ENCODE results near the gene KLHL10.

The KLHL10 gene

DNA sequence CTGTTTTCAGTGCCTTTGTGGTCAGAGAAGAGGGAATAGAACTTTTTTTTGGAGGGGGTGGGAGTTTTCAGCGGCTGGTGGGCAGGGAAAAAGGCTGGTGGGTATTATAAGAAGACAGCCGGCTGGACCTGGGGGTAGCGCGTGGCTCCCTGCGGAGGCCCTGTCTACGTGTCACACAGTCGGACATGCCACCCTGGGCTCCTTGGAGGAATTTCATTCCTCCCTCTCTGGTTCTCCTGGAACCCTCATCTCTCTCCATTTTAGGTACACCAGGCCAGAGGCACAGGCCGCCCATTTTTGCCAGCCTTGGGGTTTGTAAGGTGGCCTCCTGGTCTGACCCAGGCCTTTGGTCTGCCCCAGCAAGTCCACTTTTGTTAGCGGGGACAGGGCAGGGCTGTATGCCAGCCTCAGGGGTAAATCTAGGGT is 23.9 kb upstream of the KLHL10 start:
- no peak overlapping the region for H3K9ac ChIP-seq (ENCODE audit: low read length)
- H2AFZ ChIP-seq (ENCODE audit: low read length), result no peak overlapping the region
- H3K27ac ChIP-seq (ENCODE audit: low read depth, low read length, poor library complexity, severe bottlenecking), result no peak overlapping the region
- peaks cover 19% of the 10 kb centered on the region; the same call in 1 of the 2 replicates for H3K27me3 ChIP-seq (ENCODE audit: insufficient read depth, low read length)
- H3K4me2 ChIP-seq (ENCODE audit: low read length), result no peak overlapping the region
- H3K36me3 ChIP-seq (ENCODE audit: insufficient read depth, low read length), result no peaks in the 10 kb centered on the region
- H3K9me3 ChIP-seq (ENCODE audit: low read length), result no peaks in the 10 kb centered on the region
- TF ChIP-seq, protein P1, sequence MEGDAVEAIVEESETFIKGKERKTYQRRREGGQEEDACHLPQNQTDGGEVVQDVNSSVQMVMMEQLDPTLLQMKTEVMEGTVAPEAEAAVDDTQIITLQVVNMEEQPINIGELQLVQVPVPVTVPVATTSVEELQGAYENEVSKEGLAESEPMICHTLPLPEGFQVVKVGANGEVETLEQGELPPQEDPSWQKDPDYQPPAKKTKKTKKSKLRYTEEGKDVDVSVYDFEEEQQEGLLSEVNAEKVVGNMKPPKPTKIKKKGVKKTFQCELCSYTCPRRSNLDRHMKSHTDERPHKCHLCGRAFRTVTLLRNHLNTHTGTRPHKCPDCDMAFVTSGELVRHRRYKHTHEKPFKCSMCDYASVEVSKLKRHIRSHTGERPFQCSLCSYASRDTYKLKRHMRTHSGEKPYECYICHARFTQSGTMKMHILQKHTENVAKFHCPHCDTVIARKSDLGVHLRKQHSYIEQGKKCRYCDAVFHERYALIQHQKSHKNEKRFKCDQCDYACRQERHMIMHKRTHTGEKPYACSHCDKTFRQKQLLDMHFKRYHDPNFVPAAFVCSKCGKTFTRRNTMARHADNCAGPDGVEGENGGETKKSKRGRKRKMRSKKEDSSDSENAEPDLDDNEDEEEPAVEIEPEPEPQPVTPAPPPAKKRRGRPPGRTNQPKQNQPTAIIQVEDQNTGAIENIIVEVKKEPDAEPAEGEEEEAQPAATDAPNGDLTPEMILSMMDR (IDR thresholded peaks at IDR 0.05; ENCODE audit: low read length), result no peak
- no peak for TF ChIP-seq EZH2 (IDR thresholded peaks at IDR 0.05; ENCODE audit: borderline replicate concordance, low read length)
- no peaks in the 10 kb centered on the region for H3K9me2 ChIP-seq (ENCODE audit: low read depth, low read length)
- no peaks in the 10 kb centered on the region for H4K20me1 ChIP-seq (ENCODE audit: insufficient read depth, low read length)
- H3K4me1 ChIP-seq (ENCODE audit: insufficient read depth, low read length, severe bottlenecking), result peaks cover 12% of the 10 kb centered on the region
- H3F3A ChIP-seq (ENCODE audit: insufficient read depth, low read length), result no peaks in the 10 kb centered on the region
- no peak overlapping the region for H3K4me3 ChIP-seq (ENCODE audit: low read depth, low read length, poor library complexity, severe bottlenecking)
- H3K79me2 ChIP-seq (ENCODE audit: insufficient read depth, low read length), result no peaks in the 10 kb centered on the region

DNA sequence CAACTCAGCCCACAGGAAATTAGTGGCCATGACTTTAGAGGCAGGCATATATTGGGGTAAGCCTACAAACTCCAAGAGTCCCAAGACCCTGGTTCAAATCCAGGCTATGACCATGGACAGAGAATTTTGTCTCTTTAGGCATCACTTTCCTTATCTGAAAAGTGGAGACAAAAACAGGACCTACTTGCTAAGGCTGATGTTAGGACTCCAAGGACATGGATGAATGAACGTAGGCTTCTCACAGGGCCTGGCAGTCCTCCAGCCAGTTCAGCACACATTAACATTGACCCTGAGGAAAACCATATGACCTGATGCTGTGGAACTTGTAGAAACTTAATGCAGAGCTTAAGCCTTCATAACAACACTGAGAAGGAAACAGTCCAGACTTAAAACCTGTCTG is 23.4 kb upstream of the KLHL10 start:
- Histone ChIP-seq H3K27ac (ENCODE audit: low read depth, low read length, poor library complexity, severe bottlenecking) (no peak overlapping the region), H3K9me2 (ENCODE audit: low read depth, low read length) (no peaks in the 10 kb centered on the region), H3K9ac (ENCODE audit: low read length) (no peak overlapping the region), H3K4me1 (ENCODE audit: insufficient read depth, low read length, severe bottlenecking) (peaks cover 16% of the 10 kb centered on the region), H3K9me3 (ENCODE audit: low read length) (no peaks in the 10 kb centered on the region), H3K4me3 (ENCODE audit: low read depth, low read length, poor library complexity, severe bottlenecking) (no peak overlapping the region), H3K36me3 (ENCODE audit: insufficient read depth, low read length) (no peaks in the 10 kb centered on the region), H4K20me1 (ENCODE audit: insufficient read depth, low read length) (no peaks in the 10 kb centered on the region), H3K79me2 (ENCODE audit: insufficient read depth, low read length) (no peaks in the 10 kb centered on the region), H3F3A (ENCODE audit: insufficient read depth, low read length) (no peaks in the 10 kb centered on the region), H3K27me3 (ENCODE audit: insufficient read depth, low read length) (peaks cover 21% of the 10 kb centered on the region; the same call in 1 of the 2 replicates), H2AFZ (ENCODE audit: low read length) (no peak overlapping the region), H3K4me2 (ENCODE audit: low read length) (no peak overlapping the region)
- TF ChIP-seq, protein P1 (IDR thresholded peaks at IDR 0.05; ENCODE audit: low read length), result no peak
- TF ChIP-seq EZH2 (IDR thresholded peaks at IDR 0.05; ENCODE audit: borderline replicate concordance, low read length), result no peak

DNA sequence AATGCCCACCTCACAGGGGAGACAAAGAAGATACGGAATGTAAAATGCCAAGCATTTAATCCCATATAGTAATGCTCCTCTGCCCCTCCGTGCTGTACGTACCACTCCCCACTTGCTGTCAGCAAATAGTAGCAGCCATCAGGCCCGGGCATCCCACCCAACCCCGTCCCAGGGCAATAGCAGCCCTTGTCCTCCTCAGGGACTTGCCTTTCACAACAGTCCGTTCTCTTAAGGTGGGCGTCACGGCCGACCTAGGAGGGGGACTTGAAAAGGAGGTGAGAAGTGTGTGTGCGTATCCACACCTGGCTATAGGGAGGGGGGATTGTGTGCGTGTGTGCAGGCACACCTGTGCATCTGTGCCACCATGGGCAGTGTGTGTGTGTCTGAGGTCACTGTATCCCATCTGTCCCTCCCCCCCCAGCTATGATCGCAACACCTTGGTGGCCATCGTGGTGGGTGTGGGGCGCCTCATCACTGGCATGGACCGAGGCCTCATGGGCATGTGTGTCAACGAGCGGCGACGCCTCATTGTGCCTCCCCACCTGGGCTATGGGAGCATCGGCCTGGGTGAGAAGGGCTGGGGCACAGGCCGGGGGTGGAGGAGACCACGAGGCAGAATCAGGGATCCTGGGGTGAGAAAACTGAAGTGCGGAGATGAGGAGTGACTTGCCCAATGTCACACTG is 20.8 kb upstream of the KLHL10 start:
- H3K4me1 ChIP-seq (ENCODE audit: insufficient read depth, low read length, severe bottlenecking), result peaks cover 17% of the 10 kb centered on the region
- no peaks in the 10 kb centered on the region for H3F3A ChIP-seq (ENCODE audit: insufficient read depth, low read length)
- H3K9me2 ChIP-seq (ENCODE audit: low read depth, low read length), result no peaks in the 10 kb centered on the region
- H3K27me3 ChIP-seq (ENCODE audit: insufficient read depth, low read length), result peaks cover 18% of the 10 kb centered on the region; the same call in 1 of the 2 replicates
- H3K36me3 ChIP-seq (ENCODE audit: insufficient read depth, low read length), result no peaks in the 10 kb centered on the region
- H3K9me3 ChIP-seq (ENCODE audit: low read length), result no peaks in the 10 kb centered on the region
- no peak overlapping the region for H3K4me3 ChIP-seq (ENCODE audit: low read depth, low read length, poor library complexity, severe bottlenecking)
- no peak overlapping the region for H3K9ac ChIP-seq (ENCODE audit: low read length)
- H2AFZ ChIP-seq (ENCODE audit: low read length), result no peak overlapping the region
- no peaks in the 10 kb centered on the region for H3K79me2 ChIP-seq (ENCODE audit: insufficient read depth, low read length)
- no peak overlapping the region for H3K4me2 ChIP-seq (ENCODE audit: low read length)
- no peak overlapping the region for H3K27ac ChIP-seq (ENCODE audit: low read depth, low read length, poor library complexity, severe bottlenecking)
- no peak for TF ChIP-seq EZH2 (IDR thresholded peaks at IDR 0.05; ENCODE audit: borderline replicate concordance, low read length)
- TF ChIP-seq, protein P1 (IDR thresholded peaks at IDR 0.05; ENCODE audit: low read length), result no peak
- H4K20me1 ChIP-seq (ENCODE audit: insufficient read depth, low read length), result no peaks in the 10 kb centered on the region
